ENCODE data around the gene PSMB5.

PSMB5 gene

GRCh38 chr14:23055621-23056144, 21.0 kb upstream of the PSMB5 start:
- no peaks in the 10 kb centered on the region for H3K9me3 ChIP-seq
- 0 out of 2 replicates have a peak, but pooled peaks cover 8% of the 10 kb centered on the region for H3K4me1 ChIP-seq
- H3K27me3 ChIP-seq (ENCODE audit: low read depth), result no peaks in the 10 kb centered on the region
- H3K4me3 ChIP-seq, result no peak overlapping the region
- peaks cover 25% of the 10 kb centered on the region for H3K36me3 ChIP-seq (replicated peaks)
- in situ Hi-C loops (cut with MboI; ENCODE audit: low sequenced_read_pairs), result loop anchor here (25.0 kb wide), 1 partner anchor 493 kb away; no protein-coding TSS in a partner anchor
- no peak for DNase-seq (ENCODE audit: low spot score in 2 of 2)

GRCh38 chr14:23055147-23055550, 20.4 kb upstream of the PSMB5 start:
- in situ Hi-C loops (cut with MboI; ENCODE audit: low sequenced_read_pairs), result loop anchor here (25.0 kb wide), 1 partner anchor 493 kb away; no protein-coding TSS in a partner anchor

GRCh38 chr14:23054000-23054811, 19.5 kb upstream of the PSMB5 start:
- Histone ChIP-seq H3K9me3 (no peaks in the 10 kb centered on the region), H3K4me1 (0 out of 2 replicates have a peak, but pooled peaks cover 8% of the 10 kb centered on the region), H3K4me3 (no peak overlapping the region), H3K36me3 (replicated peaks) (peaks cover 14% of the 10 kb centered on the region), H3K27me3 (ENCODE audit: low read depth) (no peaks in the 10 kb centered on the region)
- in situ Hi-C loops (cut with MboI; ENCODE audit: low sequenced_read_pairs), result loop anchor here (5.0 to 25.0 kb wide), 2 partner anchors 77 to 492 kb away; no protein-coding TSS in a partner anchor
- DNase-seq (ENCODE audit: low spot score in 2 of 2), result no peak

More at GRCh38 chr14:23055147-23055550, 20.4 kb upstream of the PSMB5 start:
- H3K36me3 ChIP-seq (replicated peaks), result peaks cover 20% of the 10 kb centered on the region
- no peaks in the 10 kb centered on the region for H3K9me3 ChIP-seq
- no peaks in the 10 kb centered on the region for H3K27me3 ChIP-seq (ENCODE audit: low read depth)
- 0 out of 2 replicates have a peak, but pooled peaks cover 8% of the 10 kb centered on the region for H3K4me1 ChIP-seq
- no peak for DNase-seq (ENCODE audit: low spot score in 2 of 2)
- no peak overlapping the region for H3K4me3 ChIP-seq

- Histone ChIP-seq H3K4me1 (0 out of 2 replicates have a peak, but pooled peaks cover 8% of the 10 kb centered on the region), H3K27me3 (ENCODE audit: low read depth) (no peaks in the 10 kb centered on the region), H3K36me3 (replicated peaks) (peaks cover 6% of the 10 kb centered on the region), H3K4me3 (no peak overlapping the region), H3K9me3 (no peaks in the 10 kb centered on the region)
- no peak for DNase-seq (ENCODE audit: low spot score in 2 of 2)
- in situ Hi-C loops (cut with MboI; ENCODE audit: low sequenced_read_pairs), result loop anchor here (5.0 to 25.0 kb wide), 2 partner anchors 76 to 491 kb away; no protein-coding TSS in a partner anchor
Measured at GRCh38 chr14:23053426-23053825, 18.7 kb upstream of the PSMB5 start.

- H3K27me3 ChIP-seq (ENCODE audit: low read depth), result no peaks in the 10 kb centered on the region
- no peaks in the 10 kb centered on the region for H3K9me3 ChIP-seq
- no peak overlapping the region for H3K4me3 ChIP-seq
- peaks cover 3% of the 10 kb centered on the region; the same call in 1 of the 2 replicates for H3K36me3 ChIP-seq (replicated peaks)
- 0 out of 2 replicates have a peak, but pooled peaks cover 8% of the 10 kb centered on the region for H3K4me1 ChIP-seq
- no peak for DNase-seq (ENCODE audit: low spot score in 2 of 2)
- in situ Hi-C loops (cut with MboI; ENCODE audit: low sequenced_read_pairs), result loop anchor here (5.0 to 25.0 kb wide), 2 partner anchors 75 to 490 kb away; no protein-coding TSS in a partner anchor
Measured at GRCh38 chr14:23052671-23053070, 18.0 kb upstream of the PSMB5 start.

GRCh38 chr14:23052182-23052623, 17.5 kb upstream of the PSMB5 start:
- H3K9me3 ChIP-seq, result no peaks in the 10 kb centered on the region
- H3K36me3 ChIP-seq (replicated peaks), result peaks cover 3% of the 10 kb centered on the region; the same call in 1 of the 2 replicates
- H3K27me3 ChIP-seq (ENCODE audit: low read depth), result no peaks in the 10 kb centered on the region
- no peak overlapping the region for H3K4me3 ChIP-seq
- in situ Hi-C loops (cut with MboI; ENCODE audit: low sequenced_read_pairs), result loop anchor here (5.0 to 25.0 kb wide), 2 partner anchors 75 to 490 kb away; no protein-coding TSS in a partner anchor
- 0 out of 2 replicates have a peak, but pooled peaks cover 8% of the 10 kb centered on the region for H3K4me1 ChIP-seq
- DNase-seq (ENCODE audit: low spot score in 2 of 2), result no peak

- Histone ChIP-seq H3K4me3 (no peak overlapping the region), H3K27me3 (ENCODE audit: low read depth) (no peaks in the 10 kb centered on the region), H3K36me3 (replicated peaks) (peaks cover 3% of the 10 kb centered on the region; the same call in 1 of the 2 replicates), H3K9me3 (no peaks in the 10 kb centered on the region), H3K4me1 (0 out of 2 replicates have a peak, but pooled peaks cover 2% of the 10 kb centered on the region)
- in situ Hi-C loops (cut with MboI; ENCODE audit: low sequenced_read_pairs), result loop anchor here (5.0 to 25.0 kb wide), 2 partner anchors 74 to 489 kb away; no protein-coding TSS in a partner anchor
- DNase-seq (ENCODE audit: low spot score in 2 of 2), result no peak
Measured at GRCh38 chr14:23051141-23052057, 16.7 kb upstream of the PSMB5 start.

- Histone ChIP-seq H3K9me3 (no peaks in the 10 kb centered on the region), H3K4me3 (no peak overlapping the region), H3K4me1 (no peaks in the 10 kb centered on the region), H3K36me3 (replicated peaks) (peaks cover 3% of the 10 kb centered on the region; the same call in 1 of the 2 replicates), H3K27me3 (ENCODE audit: low read depth) (no peaks in the 10 kb centered on the region)
- DNase-seq (ENCODE audit: low spot score in 2 of 2), result no peak
- in situ Hi-C loops (cut with MboI; ENCODE audit: low sequenced_read_pairs), result no loop called here
Measured at GRCh38 chr14:23049011-23049410, 14.3 kb upstream of the PSMB5 start.

GRCh38 chr14:23047751-23048693, 13.3 kb upstream of the PSMB5 start:
- H3K4me1 ChIP-seq, result no peaks in the 10 kb centered on the region
- in situ Hi-C loops (cut with MboI; ENCODE audit: low sequenced_read_pairs), result no loop called here
- no peaks in the 10 kb centered on the region for H3K27me3 ChIP-seq (ENCODE audit: low read depth)
- H3K9me3 ChIP-seq, result no peaks in the 10 kb centered on the region
- H3K4me3 ChIP-seq, result no peak overlapping the region
- DNase-seq (ENCODE audit: low spot score in 2 of 2), result no peak
- H3K36me3 ChIP-seq (replicated peaks), result peaks cover 3% of the 10 kb centered on the region; the same call in 1 of the 2 replicates

- H3K36me3 ChIP-seq (replicated peaks), result peaks cover 3% of the 10 kb centered on the region; the same call in 1 of the 2 replicates
- H3K4me1 ChIP-seq, result no peaks in the 10 kb centered on the region
- no peaks in the 10 kb centered on the region for H3K9me3 ChIP-seq
- no peaks in the 10 kb centered on the region for H3K27me3 ChIP-seq (ENCODE audit: low read depth)
- no peak for DNase-seq (ENCODE audit: low spot score in 2 of 2)
- H3K4me3 ChIP-seq, result no peak overlapping the region
- in situ Hi-C loops (cut with MboI; ENCODE audit: low sequenced_read_pairs), result no loop called here
Measured at GRCh38 chr14:23047034-23047634, 12.4 kb upstream of the PSMB5 start.

GRCh38 chr14:23045419-23046357, 11.0 kb upstream of the PSMB5 start:
- H3K9me3 ChIP-seq, result no peaks in the 10 kb centered on the region
- in situ Hi-C loops (cut with MboI; ENCODE audit: low sequenced_read_pairs), result no loop called here
- no peaks in the 10 kb centered on the region for H3K27me3 ChIP-seq (ENCODE audit: low read depth)
- H3K36me3 ChIP-seq (replicated peaks), result no peaks in the 10 kb centered on the region
- H3K4me1 ChIP-seq, result no peaks in the 10 kb centered on the region
- no peak for DNase-seq (ENCODE audit: low spot score in 2 of 2)
- no peak overlapping the region for H3K4me3 ChIP-seq
